Middle frontal gyrus (tissue), 1 donor: Measurements from ENCODE around the gene PTK6.

ENCODE experiments used
- DNase-seq: peaks from one replicate; pipeline ENCODE4 v3.0.0-alpha.2; 2015; ENCODE audit warnings: low spot score; ENCODE audit errors: extremely low spot score

Gene PTK6

DNA sequence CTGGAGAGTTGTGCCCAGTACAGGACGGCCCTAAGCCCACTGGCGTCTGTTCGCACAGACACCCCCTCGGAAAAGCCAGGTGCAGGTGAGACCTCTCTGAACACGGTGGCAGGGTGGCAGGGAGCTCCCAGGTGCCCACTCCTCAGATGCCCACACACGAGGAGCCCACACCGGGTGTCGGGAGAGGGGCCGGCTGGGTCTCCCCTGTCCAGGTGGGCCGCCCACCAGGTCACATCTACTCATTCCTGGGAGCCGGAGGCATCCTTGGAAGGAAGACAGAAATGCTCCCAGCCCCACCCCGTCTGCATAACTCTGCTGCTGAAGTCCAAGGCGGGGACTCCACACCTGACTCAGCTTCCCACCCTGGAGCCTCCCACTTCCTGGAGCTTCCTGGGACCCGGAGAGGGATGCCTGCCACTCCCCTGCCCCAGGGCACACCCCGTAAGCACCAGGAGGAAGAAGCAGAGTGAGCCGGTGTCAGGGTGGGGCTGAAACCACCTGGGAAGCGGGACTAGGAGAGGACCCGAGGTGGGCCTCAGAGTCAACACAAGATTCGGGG is 7.9 kb upstream of the PTK6 start:
- DNase-seq, result no peak

DNA sequence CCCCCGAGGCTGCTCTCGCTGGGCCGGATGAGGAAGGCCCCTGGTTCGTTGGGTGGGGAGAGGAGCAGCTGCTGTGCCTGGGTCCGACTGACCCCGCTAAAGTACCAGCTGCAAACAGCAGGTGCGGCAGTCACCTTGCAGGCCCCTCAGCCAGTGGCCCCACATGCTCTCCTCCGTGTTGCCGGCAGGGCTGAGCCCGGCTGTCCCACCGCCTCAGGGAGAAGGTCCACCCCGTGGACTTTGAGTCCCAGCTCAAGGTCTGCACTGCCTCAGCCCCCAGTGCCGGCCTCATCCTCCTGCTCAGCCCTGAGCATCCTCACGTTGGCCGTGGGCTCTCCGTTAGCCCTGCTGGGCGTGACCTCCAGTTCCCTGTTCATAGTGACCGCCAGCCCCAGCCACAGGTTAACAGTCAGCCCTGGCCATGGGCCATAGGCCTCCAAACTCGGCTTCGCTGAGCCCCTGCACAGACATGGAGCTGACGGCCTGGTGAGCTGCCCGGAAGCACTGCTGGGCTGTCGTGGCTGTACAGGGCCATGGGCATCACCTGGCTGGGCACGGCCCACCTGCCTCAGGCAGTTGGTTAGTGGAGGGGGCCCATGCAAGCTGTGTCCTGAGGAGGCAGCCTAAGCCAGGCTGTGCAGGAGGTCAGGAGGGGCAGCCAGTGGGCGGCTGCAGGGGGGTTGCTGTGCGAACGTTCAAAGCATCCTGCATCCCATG is 7.2 kb upstream of the PTK6 start:
- no peak for DNase-seq

DNA sequence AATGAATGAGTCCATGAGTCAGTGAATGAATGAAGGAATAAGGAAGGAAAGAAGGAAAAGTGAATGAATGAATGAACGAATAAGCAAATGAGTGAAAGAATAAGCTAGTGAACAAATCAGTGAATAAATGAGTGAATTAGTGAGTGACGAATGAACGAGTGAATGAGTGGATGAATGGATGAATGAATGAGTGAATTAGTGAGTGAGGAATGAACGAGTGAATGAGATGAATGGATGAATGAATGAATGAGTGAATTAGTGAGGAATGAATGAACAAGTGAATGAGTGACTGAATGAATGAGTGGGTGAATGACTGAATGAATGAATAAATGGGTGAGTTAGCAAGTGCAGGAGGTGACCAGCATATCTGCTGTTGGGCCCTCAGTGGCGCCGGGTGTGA is 6.6 kb upstream of the PTK6 start:
- DNase-seq, result no peak

- no peak for DNase-seq
Measured at GRCh38 chr20:63543131-63543530, 6.0 kb upstream of the PTK6 start.

DNA sequence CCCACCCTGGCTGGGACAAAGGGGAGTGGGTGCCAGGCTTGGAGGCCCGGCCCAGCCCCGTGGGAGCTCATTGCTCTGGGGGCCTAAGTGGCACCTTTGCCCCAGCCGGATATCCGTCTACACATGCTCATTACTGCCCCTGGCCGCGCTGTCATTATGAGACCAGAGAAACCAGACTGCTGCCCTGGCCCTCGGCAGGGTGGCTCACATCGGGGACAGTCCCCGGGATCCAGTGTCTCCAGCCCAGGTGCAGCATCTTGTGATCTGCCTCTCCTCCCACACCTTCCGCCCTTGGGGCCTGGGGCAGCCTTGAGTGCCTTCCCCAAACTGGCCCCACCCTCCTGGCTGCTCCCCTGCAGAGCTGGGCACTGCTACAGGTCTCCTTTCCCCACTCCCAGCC is 5.5 kb upstream of the PTK6 start:
- DNase-seq, result no peak

DNA sequence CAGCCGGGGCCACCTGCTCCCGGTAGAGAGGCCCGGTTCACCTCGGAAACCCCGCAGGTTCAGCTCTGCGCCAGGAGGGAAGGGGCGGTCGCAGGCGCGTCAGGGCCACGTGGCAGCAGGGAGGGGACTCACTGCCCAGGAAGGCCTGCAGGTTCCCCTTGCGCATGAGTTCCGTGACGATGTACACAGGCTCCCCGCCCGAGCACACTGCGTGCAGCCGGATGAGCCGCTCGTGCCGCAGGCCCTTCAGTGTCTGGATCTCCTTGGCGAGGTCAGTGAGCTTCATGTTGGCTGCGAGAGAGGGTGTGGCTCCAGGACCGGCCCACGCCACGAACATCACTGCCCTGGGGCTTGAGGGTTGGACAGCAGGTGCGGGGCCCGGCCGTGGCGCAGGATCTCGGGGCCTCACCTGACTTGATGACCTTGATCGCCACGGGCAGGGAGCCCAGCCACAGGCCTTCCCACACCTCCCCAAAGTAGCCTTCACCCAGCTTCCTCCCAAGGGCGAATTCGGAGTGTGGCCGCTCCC is 4.9 kb upstream of the PTK6 start:
- no peak for DNase-seq

DNA sequence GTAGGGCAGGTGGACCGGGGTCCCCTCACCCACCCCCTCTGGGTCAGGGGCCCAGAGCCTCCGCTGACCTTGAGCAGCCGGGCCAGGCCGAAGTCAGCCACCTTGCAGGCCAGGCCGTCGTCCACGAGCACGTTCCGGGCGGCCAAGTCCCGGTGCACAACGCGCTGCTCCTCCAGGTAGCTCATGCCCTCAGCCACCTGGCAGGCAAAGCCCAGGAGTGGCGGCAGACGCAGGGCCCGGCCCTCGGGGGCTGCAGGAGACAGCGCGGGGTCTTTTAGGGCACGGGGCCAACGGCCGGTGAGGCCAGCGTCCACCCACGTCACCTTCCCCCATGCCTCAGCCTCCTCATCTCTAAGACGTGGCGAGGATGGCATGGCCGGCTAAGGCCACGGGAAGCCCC is 4.2 kb upstream of the PTK6 start:
- DNase-seq, result no peak

GRCh38 chr20:63540417-63541186 is 3.4 kb upstream of the PTK6 start:
- DNase-seq, result no peak

DNA sequence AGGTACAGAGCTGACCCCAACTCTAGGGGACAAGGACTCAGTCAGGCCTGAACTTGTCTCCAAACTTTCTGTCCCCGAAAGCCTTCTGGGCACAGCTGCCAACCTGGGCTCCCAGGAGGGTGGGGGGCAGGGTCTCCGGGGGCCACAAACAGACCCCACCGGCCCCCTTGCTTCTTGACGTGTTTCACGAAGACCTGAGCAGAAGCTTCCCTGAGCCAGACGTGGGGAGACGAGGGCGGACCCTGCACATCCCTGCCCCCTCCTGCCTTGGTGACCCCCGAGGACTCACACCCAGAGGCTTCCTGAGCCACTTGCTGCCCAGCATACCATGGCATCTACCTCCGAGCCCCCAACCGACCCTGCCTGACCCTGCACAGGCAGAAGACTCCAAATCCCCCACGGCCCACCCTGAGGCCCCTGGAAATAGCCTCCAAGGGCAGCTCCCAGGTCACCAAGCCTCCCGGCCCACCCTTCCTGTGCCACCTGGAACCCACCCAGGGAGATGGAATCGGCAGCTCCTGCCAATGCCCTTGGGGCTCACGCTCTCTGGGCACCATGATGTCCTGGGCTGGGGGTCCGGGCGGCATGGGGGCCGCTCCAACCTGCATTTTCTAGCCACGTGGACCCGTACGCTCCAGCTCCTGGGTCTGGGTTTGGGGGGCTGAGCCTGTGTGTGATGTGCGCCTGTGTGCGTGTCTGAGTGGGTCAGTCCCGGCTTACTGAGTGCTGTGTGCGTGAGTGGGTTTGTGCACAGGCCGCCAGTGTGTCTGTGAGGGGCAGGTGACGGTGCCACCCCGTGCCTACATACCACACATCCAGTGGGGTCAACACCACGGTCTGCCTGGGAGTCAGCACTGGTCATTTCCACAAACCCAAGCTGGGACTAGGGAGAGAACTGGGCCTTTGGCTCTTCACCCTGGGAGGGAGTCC is 2.5 kb upstream of the PTK6 start:
- DNase-seq, result no peak

GRCh38 chr20:63539092-63539430 is 1.9 kb upstream of the PTK6 start:
- DNase-seq, result no peak

DNA sequence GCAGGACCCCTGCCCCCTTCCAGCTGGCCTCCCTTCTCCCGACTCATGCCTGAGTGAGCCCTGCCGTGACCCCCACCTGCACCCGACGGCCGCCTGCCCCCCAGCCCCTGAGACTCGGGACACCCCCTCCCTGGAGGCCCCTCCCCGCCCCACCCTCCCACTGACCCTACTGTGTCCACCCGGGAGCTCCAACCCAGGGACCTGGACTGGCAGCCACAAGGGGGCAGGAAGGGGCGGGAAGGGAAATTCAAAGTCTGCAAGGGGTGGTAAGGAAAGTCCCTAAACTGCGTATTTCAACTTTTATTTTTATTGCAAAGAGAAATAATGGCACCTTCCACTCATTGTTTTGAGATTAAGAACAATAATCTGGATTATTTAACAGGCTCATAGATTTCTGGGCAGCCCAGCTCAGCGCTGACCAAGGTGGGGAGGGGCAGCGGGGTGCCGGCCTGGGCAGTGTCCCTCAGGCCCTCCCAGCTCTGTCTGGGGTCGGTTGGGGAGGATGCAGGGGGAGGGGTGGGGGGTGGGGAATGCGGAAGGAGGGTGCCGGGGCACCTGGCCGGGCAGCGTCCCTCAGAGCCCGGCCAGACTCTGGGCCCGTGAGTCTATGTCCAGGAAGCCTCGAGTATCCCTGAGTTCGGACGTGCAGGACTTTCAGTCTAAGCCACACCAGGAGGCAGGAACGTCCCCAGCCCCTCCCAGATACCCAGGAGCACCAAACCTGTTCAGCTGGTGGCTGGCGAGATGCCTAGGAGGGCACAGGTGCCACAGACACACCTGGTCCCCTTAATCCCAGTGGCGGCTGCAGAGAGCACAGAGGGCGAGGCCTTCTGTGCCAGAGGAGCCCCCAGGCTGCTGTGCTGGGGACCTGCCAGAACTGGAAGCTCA is 1.3 kb upstream of the PTK6 start:
- no peak for DNase-seq

GRCh38 chr20:63537525-63538203 is 488 bp upstream of the PTK6 start:
- peak; percentile 44 for DNase-seq

GRCh38 chr20:63536241-63536977 is 767 bp downstream of the PTK6 start:
- no peak for DNase-seq

GRCh38 chr20:63534831-63535651 is 2.1 kb downstream of the PTK6 start:
- DNase-seq, result no peak

DNA sequence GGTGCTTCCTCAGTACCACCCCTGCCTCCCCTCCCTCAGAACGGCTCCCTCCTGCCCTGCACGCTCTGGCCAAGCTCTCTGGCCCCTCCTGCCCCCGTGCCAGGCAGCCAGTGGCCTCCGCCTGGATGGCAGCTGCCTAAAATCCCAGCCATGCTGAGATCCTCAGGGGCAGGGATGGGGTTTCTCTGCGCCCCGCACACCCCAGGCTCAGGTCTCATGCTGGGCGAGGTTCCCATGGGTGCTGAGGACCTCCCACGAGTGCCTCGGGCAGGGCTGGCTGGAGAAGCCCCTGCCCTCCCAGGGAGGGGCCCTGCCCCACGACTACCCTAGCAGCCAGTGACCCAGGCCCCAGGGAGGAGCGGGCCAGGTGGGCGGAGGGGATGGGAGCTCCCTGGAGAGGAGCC is 2.7 kb downstream of the PTK6 start:
- no peak for DNase-seq

DNA sequence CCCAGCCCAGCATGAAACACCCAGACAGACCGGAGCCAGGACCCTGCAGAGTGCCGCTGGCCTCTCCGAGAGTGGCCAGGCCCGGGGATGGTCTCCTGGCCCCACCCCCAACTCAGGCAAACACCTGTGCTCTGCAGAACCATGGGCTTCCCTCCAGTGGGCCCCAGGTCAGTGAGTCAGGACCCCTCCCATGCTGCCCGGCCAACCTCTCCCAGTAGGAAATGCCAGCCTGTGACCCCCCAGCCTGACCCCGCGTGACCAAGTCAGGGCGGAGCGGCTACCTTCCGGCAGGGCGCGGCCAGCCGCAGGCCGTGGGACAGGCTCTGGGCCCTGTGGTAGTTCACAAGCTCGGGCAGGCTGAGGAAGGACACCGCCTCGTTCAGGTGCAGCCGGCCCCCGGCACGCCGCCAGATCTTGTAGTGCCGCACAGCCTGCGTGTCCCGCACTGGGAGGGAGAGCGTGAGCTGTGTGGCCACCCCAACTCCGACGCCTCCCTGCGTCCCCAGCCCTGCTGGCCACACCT is 3.2 kb downstream of the PTK6 start:
- no peak for DNase-seq

DNA sequence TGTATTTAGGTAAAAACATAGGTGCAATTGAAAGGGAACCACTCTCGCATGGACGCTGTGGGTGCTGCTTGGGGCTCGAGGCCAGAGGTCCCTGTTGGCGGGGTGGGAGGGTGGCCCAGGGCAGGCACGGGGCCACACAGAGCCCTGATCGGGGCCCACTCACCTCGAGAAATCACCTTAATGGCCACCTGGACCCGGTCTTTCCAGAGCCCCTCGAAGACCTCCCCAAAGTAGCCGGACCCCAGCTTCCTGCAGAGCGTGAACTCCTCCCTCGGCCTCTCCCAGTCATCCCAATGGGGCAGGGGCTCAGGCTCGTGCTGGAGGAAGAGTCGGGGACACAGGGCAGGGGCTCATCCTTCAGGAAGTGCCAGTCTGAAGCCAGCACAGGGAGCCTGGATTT is 3.8 kb downstream of the PTK6 start:
- no peak for DNase-seq

- no peak for DNase-seq
Measured at GRCh38 chr20:63532449-63532971, 4.7 kb downstream of the PTK6 start.
